ENCODE data around the gene PDLIM1. TPM values are rescaled to one million over a fixed set of nuclear protein-coding genes. Genes with fewer than 3 reads are reported as not detected.
A peak's percentile ranks its signal among the peaks of the same experiment; 100 is the strongest.

PDLIM1 gene
- total and polyA plus RNA-seq, 9 of the 15 experiments (the other 6 are each of a cell fraction or from before 2014, with no cell fraction given), result 19.8 to 164 (median 39.1) TPM

DNA sequence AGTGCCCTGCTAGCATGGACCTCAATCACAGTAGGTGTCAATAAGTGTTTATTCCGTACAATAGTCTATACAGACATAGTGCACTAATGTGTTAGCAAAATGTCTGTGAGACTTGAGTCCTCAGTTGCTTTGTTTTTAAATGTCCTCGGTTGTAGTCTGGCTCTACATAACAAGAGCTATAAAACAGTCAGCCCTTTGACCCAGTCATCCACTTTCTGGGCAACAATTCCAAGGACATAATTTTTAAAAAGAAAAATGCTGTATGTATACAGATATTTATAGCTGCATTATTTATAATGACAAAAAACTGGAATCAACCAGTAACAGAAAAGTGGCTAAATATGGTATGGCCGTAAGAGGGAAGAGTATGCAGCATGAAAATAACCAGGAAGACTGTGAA, 2.8 kb upstream of the PDLIM1 start:
- intact Hi-C loops (cut with micrococcal nuclease), result no loop called here
- TF ChIP-seq CBFA2T3 (IDR thresholded peaks at IDR 0.05), result no peak
- TF ChIP-seq ARNT (IDR thresholded peaks at IDR 0.05), result no peak
- TF ChIP-seq WHSC1 (IDR thresholded peaks at IDR 0.05; ENCODE audit: low read length), result no peak
- TF ChIP-seq, protein P1, sequence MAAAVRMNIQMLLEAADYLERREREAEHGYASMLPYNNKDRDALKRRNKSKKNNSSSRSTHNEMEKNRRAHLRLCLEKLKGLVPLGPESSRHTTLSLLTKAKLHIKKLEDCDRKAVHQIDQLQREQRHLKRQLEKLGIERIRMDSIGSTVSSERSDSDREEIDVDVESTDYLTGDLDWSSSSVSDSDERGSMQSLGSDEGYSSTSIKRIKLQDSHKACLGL (CRISPR knock-in tag; IDR thresholded peaks at IDR 0.05; ENCODE audit: borderline replicate concordance, poor library complexity, severe bottlenecking), result no peak
- TF ChIP-seq YBX1 (IDR thresholded peaks at IDR 0.05), result no peak
- no peak for TF ChIP-seq IRF2 (CRISPR knock-in tag; IDR thresholded peaks at IDR 0.05)
- TF ChIP-seq ZNF134 (CRISPR knock-in tag; conservative IDR thresholded peaks at IDR 0.05), result no peak
- no peak for TF ChIP-seq ZKSCAN1 (IDR thresholded peaks at IDR 0.05; ENCODE audit: low read depth, low read length)
- no peak for TF ChIP-seq HDAC6 (IDR thresholded peaks at IDR 0.05; ENCODE audit: low read depth, low read length)
- TF ChIP-seq ZBTB7A (IDR thresholded peaks at IDR 0.05; ENCODE audit: borderline replicate concordance, control insufficient read depth, low read depth, low read length), result no peak
- no peak for TF ChIP-seq EP300 (IDR thresholded peaks at IDR 0.05; ENCODE audit: low read length)
- no peak for TF ChIP-seq E2F4 (CRISPR knock-in tag; IDR thresholded peaks at IDR 0.05; ENCODE audit: low read depth)
- no peak for TF ChIP-seq L3MBTL2 (IDR thresholded peaks at IDR 0.05)
- no peak for TF ChIP-seq DPF2 (IDR thresholded peaks at IDR 0.05)
- H3K4me3 ChIP-seq, result no peak overlapping the region
- in situ Hi-C loops (cut with MboI), result no loop called here
- no peak for ATAC-seq
- 54% methylated on average over 3 of the region's 3 CpGs for WGBS (ENCODE audit: insufficient coverage, low coverage, missing lambda C conversion rate)
- H3K27me3 ChIP-seq (ENCODE audit: control insufficient read depth in 2 of 2, insufficient read depth in 2 of 2, low read length in 2 of 2), result no peaks in the 10 kb centered on the region
- H3K36me3 ChIP-seq (ENCODE audit: control insufficient read depth, insufficient read depth, low read length), result peaks cover 4% of the 10 kb centered on the region; the same call in 1 of the 3 replicates
- FAIRE-seq, result no peak
- CTCF ChIA-PET (ENCODE audit: low intra/inter-chr PET ratio), result interaction anchor here (0.6 kb wide), 1 partner anchor 583 kb away, joined by 3 read pairs; no protein-coding TSS in a partner anchor
- no peak for DNase-seq (ENCODE audit: extremely low read depth in 1 of 4, low spot score in 3 of 4)
- no peak overlapping the region for H3K9ac ChIP-seq (ENCODE audit: insufficient read depth in 1 of 2, low read depth in 2 of 2, low read length in 2 of 2)
- H3K4me1 ChIP-seq (replicated peaks in 1 of 2; ENCODE audit: control insufficient read depth in 2 of 2, insufficient read depth in 2 of 2, low read length in 2 of 2), result peaks cover 48 to 53% of the 10 kb centered on the region in 2 experiments
- peak overlapping the region; percentile 70 for H2AFZ ChIP-seq (ENCODE audit: low read depth, low read length)
- BruUV-seq (replicated peaks), result no TSS peak
- no peak overlapping the region; the same call in 2 of the 3 replicates for H3K27ac ChIP-seq (ENCODE audit: extremely low read depth, low read depth, low read length)
- H3K9me1 ChIP-seq (ENCODE audit: control insufficient read depth, insufficient read depth, low read length), result no peaks in the 10 kb centered on the region
- peaks cover 6% of the 10 kb centered on the region; the same call in 1 of the 2 replicates for H4K20me1 ChIP-seq (replicated peaks; ENCODE audit: control insufficient read depth, insufficient read depth, low read length)
- H3K9me3 ChIP-seq (replicated peaks; ENCODE audit: control insufficient read depth, insufficient read depth, low read depth, low read length), result no peaks in the 10 kb centered on the region
- POLR2A ChIA-PET, result interaction anchor here (0.7 to 1.5 kb wide), 2 partner anchors 10 to 25 kb away, joined by 3 to 6 read pairs; no protein-coding TSS in a partner anchor
- H3K79me2 ChIP-seq (ENCODE audit: control insufficient read depth, insufficient read depth, low read length), result peaks cover 22% of the 10 kb centered on the region
- H3K4me2 ChIP-seq (ENCODE audit: insufficient read depth, low read length), result no peak overlapping the region

Data from K562 (cell line).